Osteoblast (primary cell): ENCODE measurements around the gene KRTAP1-4. TPM values are rescaled to one million over a fixed set of nuclear protein-coding genes. Genes with fewer than 3 reads are reported as not detected.
"Not testable (repeated sequence)": the region's sequence is repeated elsewhere in the genome, so short reads cannot be mapped to it uniquely, and the experiment has no call there.

Experiments
- DNase-seq: peaks from one replicate; pipeline ENCODE4 v3.0.0; 2011; ENCODE audit warnings: low spot score, mixed read lengths; ENCODE audit not compliant: insufficient read length; ENCODE audit errors: missing footprints
- H2AFZ ChIP-seq: 2 replicates; pipeline ENCODE4 v1.6.0; 2011; ENCODE audit warnings: mild to moderate bottlenecking, low read length
- H3K27ac ChIP-seq: 2 replicates; pipeline ENCODE4 v1.5.1; 2011; ENCODE audit warnings: mild to moderate bottlenecking, low read depth, low read length, moderate library complexity
- H3K27me3 ChIP-seq: 2 replicates; pipeline ENCODE4 v1.6.0; 2012; ENCODE audit warnings: mild to moderate bottlenecking, control low read depth, inconsistent platforms, low read length, moderate library complexity; ENCODE audit not compliant: insufficient read depth
- H3K36me3 ChIP-seq: 2 replicates; pipeline ENCODE4 v1.5.1; 2011; ENCODE audit warnings: mild to moderate bottlenecking, low read length, control low read depth, moderate library complexity; ENCODE audit not compliant: insufficient read depth
- H3K4me1 ChIP-seq: 2 replicates; pipeline ENCODE4 v1.5.1; 2011; ENCODE audit warnings: mild to moderate bottlenecking, low read length, control low read depth, moderate library complexity; ENCODE audit not compliant: insufficient read depth
- H3K4me2 ChIP-seq: 2 replicates; pipeline ENCODE4 v1.6.0; 2011; ENCODE audit warnings: mild to moderate bottlenecking, low read length; ENCODE audit not compliant: insufficient read depth
- H3K4me3 ChIP-seq: fragments of 200-600 bp; sonication (generic); 3 replicates; pipeline ENCODE4 v1.5.1; 2012; ENCODE audit warnings: mild to moderate bottlenecking, low read length, inconsistent platforms; ENCODE audit not compliant: insufficient read depth
- H3K79me2 ChIP-seq: 2 replicates; pipeline ENCODE4 v1.6.0; 2012; ENCODE audit warnings: mild to moderate bottlenecking, low read length, control low read depth, inconsistent platforms; ENCODE audit not compliant: insufficient read depth
- H3K9me3 ChIP-seq: 2 replicates; pipeline ENCODE4 v1.5.1; 2011; ENCODE audit warnings: low read depth, low read length, control low read depth
- H4K20me1 ChIP-seq: 2 replicates; pipeline ENCODE4 v1.6.0; 2012; ENCODE audit warnings: mild to moderate bottlenecking, low read length, control low read depth; ENCODE audit not compliant: insufficient read depth
- CTCF ChIP-seq: IDR thresholded peaks from 2 replicates; pipeline ENCODE4 v1.5.1; 2011; ENCODE audit warnings: mild to moderate bottlenecking, low read depth, low read length, moderate library complexity; ENCODE audit errors: extremely low read depth
- total RNA-seq: library from RNA; depleted of rRNA; stranded (reverse); fragments of >200 nt; gene quantifications from 2 replicates; pipeline ENCODE4 v1.2.3, GENCODE V29; 2012

Gene KRTAP1-4
- total RNA-seq, 1 donor: not detected

GRCh38 chr17:41058741-41059140 is 28.7 kb upstream of the KRTAP1-4 start:
- Histone ChIP-seq H3K36me3 (no peaks in the 10 kb centered on the region), H4K20me1 (no peaks in the 10 kb centered on the region), H3K27ac (peak overlapping the region; percentile 94), H3K4me2 (peak overlapping the region; percentile 35), H3K4me3 (no peak overlapping the region), H3K9me3 (peaks cover 2% of the 10 kb centered on the region), H2AFZ (no peak overlapping the region), H3K4me1 (peaks cover 53% of the 10 kb centered on the region), H3K79me2 (peaks cover 6% of the 10 kb centered on the region), H3K27me3 (no peaks in the 10 kb centered on the region)
- DNase-seq: peak; percentile 86
- TF ChIP-seq CTCF: no peak

- no peak for TF ChIP-seq CTCF
- H4K20me1 ChIP-seq: no peaks in the 10 kb centered on the region
- H3K27ac ChIP-seq: peak overlapping the region; percentile 94
- no peak overlapping the region for H3K4me2 ChIP-seq
- no peak for DNase-seq
- H3K4me1 ChIP-seq: peaks cover 49% of the 10 kb centered on the region
- H3K36me3 ChIP-seq: no peaks in the 10 kb centered on the region
- H3K79me2 ChIP-seq: peaks cover 9% of the 10 kb centered on the region
- no peaks in the 10 kb centered on the region for H3K27me3 ChIP-seq
- no peak overlapping the region for H3K4me3 ChIP-seq
- peaks cover 2% of the 10 kb centered on the region for H3K9me3 ChIP-seq
- H2AFZ ChIP-seq: no peak overlapping the region
Measured at GRCh38 chr17:41057547-41057946, 27.6 kb upstream of the KRTAP1-4 start.

- H3K4me3 ChIP-seq, H3K4me2 ChIP-seq, H2AFZ ChIP-seq, H4K20me1 ChIP-seq, DNase-seq, H3K27me3 ChIP-seq, H3K79me2 ChIP-seq, H3K9me3 ChIP-seq, H3K36me3 ChIP-seq: not testable (repeated sequence)
- H3K27ac ChIP-seq: peak within 1 kb of the TSS; percentile 66
- H3K4me1 ChIP-seq: peaks cover 34% of the 10 kb centered on the region
Measured at GRCh38 chr17:41055130-41055529, 25.1 kb upstream of the KRTAP1-4 start, which contains the start of gene KRTAP2-2. TSS of gene KRTAP2-2 (minus strand) at chr17:41055230. CDS start at chr17:41055211, 19 bp downstream.

- H3K4me2 ChIP-seq, H3K27ac ChIP-seq, H3K9me3 ChIP-seq, H3K79me2 ChIP-seq, H4K20me1 ChIP-seq, H3K27me3 ChIP-seq, H2AFZ ChIP-seq, DNase-seq, H3K4me3 ChIP-seq, H3K36me3 ChIP-seq: not testable (repeated sequence)
- H3K4me1 ChIP-seq: peaks cover 31% of the 10 kb centered on the region
Measured at GRCh38 chr17:41054556-41054955, 24.6 kb upstream of the KRTAP1-4 start.

GRCh38 chr17:41054025-41054424 is 24.0 kb upstream of the KRTAP1-4 start:
- no peaks in the 10 kb centered on the region for H3K36me3 ChIP-seq
- TF ChIP-seq CTCF: no peak
- peaks cover 28% of the 10 kb centered on the region for H3K4me1 ChIP-seq
- peaks cover 9% of the 10 kb centered on the region for H3K79me2 ChIP-seq
- H3K27me3 ChIP-seq: no peaks in the 10 kb centered on the region
- no peak overlapping the region for H3K4me2 ChIP-seq
- H3K4me3 ChIP-seq: no peak overlapping the region
- no peaks in the 10 kb centered on the region for H4K20me1 ChIP-seq
- no peak overlapping the region for H2AFZ ChIP-seq
- DNase-seq: no peak
- peak overlapping the region; percentile 66 for H3K27ac ChIP-seq
- peaks cover 2% of the 10 kb centered on the region for H3K9me3 ChIP-seq
